Endothelial cell of umbilical vein (primary cell): Measurements from ENCODE around the gene CNNM3. TPM values are rescaled to one million over a fixed set of nuclear protein-coding genes. Genes with fewer than 3 reads are reported as not detected.

ENCODE experiments used
- BruUV-seq: library from RNA; stranded (reverse); fragments of 400-500 nt; replicated peaks from 2 replicates; lab custom pipeline; 2021; lab: Mats Ljungman, UMichigan
- CTCF ChIA-PET: fragments of 300-600, 350-600 bp; sonication (Branson Sonifier 250); formaldehyde crosslinking; loops from one replicate; lab custom pipeline; 2021; ENCODE audit warnings: antibody characterized with exemption, inconsistent platforms; lab: Charles Lee
- POLR2A ChIA-PET: fragments of 300-600, 350-600 bp; sonication (Branson Sonifier 250); formaldehyde crosslinking; loops from one replicate; lab custom pipeline; 2021; ENCODE audit warnings: antibody characterized with exemption, inconsistent platforms; lab: Charles Lee
- DNase-seq: peaks from one replicate; pipeline ENCODE4 v3.0.0-alpha.2; 2011; ENCODE audit warnings: low read depth, low spot score
- FAIRE-seq: peaks from 2 replicates; lab custom pipeline; 2011; peaks lifted over from hg19 to GRCh38; lab: Jason Lieb, UNC
- H2AFZ ChIP-seq: 2 replicates; pipeline ENCODE4 v1.6.0; 2012; ENCODE audit warnings: low read depth, low read length, control low read depth, inconsistent platforms
- H3K27ac ChIP-seq: 2 replicates; pipeline ENCODE4 v1.5.1; 2011; ENCODE audit warnings: low read depth, mild to moderate bottlenecking, control low read depth, low read length, moderate library complexity; ENCODE audit not compliant: insufficient read depth
- H3K27me3 ChIP-seq, 2 experiments: 2 replicates each; pipeline versions ENCODE4 v1.6.0 to v1.6.1; 2011; ENCODE audit warnings: low read length in 2 of 2, mixed read lengths in 1 of 2; ENCODE audit not compliant: control insufficient read depth in 2 of 2, insufficient read depth in 2 of 2
- H3K36me3 ChIP-seq, 2 experiments: 2 replicates in 1 of 2; 3 replicates in 1 of 2; pipeline ENCODE4 v1.5.1; 2011; ENCODE audit warnings: low read length in 2 of 2, mild to moderate bottlenecking in 1 of 2, moderate library complexity in 1 of 2; ENCODE audit not compliant: control insufficient read depth in 2 of 2, insufficient read depth in 2 of 2; ENCODE audit errors: extremely low read depth in 1 of 2
- H3K4me1 ChIP-seq: 3 replicates; pipeline ENCODE4 v1.5.1; 2011; ENCODE audit warnings: mild to moderate bottlenecking, low read length; ENCODE audit not compliant: control insufficient read depth, insufficient read depth; ENCODE audit errors: extremely low read depth
- H3K4me2 ChIP-seq: 2 replicates; pipeline ENCODE4 v1.6.1; 2011; ENCODE audit warnings: low read length, control low read depth, mixed read lengths; ENCODE audit not compliant: insufficient read depth
- H3K4me3 ChIP-seq, 3 experiments: fragments of 200-600 bp in 1 of 3; sonication (generic), shearing (Covaris generic) in 1 of 3; replicated peaks in 1 of 3; 2 replicates each; pipeline ENCODE4 v1.5.1; 2011 to 2016; ENCODE audit warnings: control low read depth in 3 of 3, low read length in 3 of 3, mild to moderate bottlenecking in 2 of 3, inconsistent platforms in 1 of 3, low read depth in 1 of 3, moderate library complexity in 1 of 3; ENCODE audit not compliant: insufficient read depth in 1 of 3
- H3K79me2 ChIP-seq: 2 replicates; pipeline ENCODE4 v1.6.0; 2012; ENCODE audit warnings: low read length, inconsistent platforms; ENCODE audit not compliant: control insufficient read depth, insufficient read depth
- H3K9ac ChIP-seq: replicated peaks from 2 replicates; pipeline ENCODE3; 2011; ENCODE audit warnings: low read length, control low read depth; ENCODE audit not compliant: insufficient read depth; ENCODE audit errors: extremely low read depth
- H3K9me1 ChIP-seq: replicated peaks from 3 replicates; pipeline ENCODE4 v1.6.0; 2011; ENCODE audit warnings: mild to moderate bottlenecking, low read length; ENCODE audit not compliant: control insufficient read depth, insufficient read depth; ENCODE audit errors: extremely low read depth
- H3K9me3 ChIP-seq: replicated peaks from 2 replicates; pipeline ENCODE4 v1.5.1; 2012; ENCODE audit warnings: low read length, inconsistent platforms; ENCODE audit not compliant: control insufficient read depth, insufficient read depth
- H4K20me1 ChIP-seq: replicated peaks from 2 replicates; pipeline ENCODE3; 2011; ENCODE audit warnings: mild to moderate bottlenecking, low read length; ENCODE audit not compliant: control insufficient read depth, insufficient read depth; ENCODE audit errors: extremely low read depth
- EZH2 ChIP-seq: IDR thresholded peaks from 2 replicates; pipeline ENCODE4 v1.6.1; 2012; ENCODE audit warnings: borderline replicate concordance, low read depth, mild to moderate bottlenecking, moderate library complexity, low read length, inconsistent platforms; ENCODE audit not compliant: severe bottlenecking
- FOS ChIP-seq: IDR thresholded peaks from 2 replicates; pipeline ENCODE4 v1.6.1; 2011; ENCODE audit warnings: mild to moderate bottlenecking, low read length, moderate library complexity, borderline replicate concordance; ENCODE audit not compliant: insufficient read depth
- GATA2 ChIP-seq: IDR thresholded peaks from 2 replicates; pipeline ENCODE4 v1.7.0; 2011; ENCODE audit warnings: low read depth, mild to moderate bottlenecking, moderate library complexity, mixed read lengths, low read length; ENCODE audit not compliant: insufficient read length, insufficient read depth
- JUN ChIP-seq: IDR thresholded peaks from 2 replicates; pipeline ENCODE4 v1.6.1; 2011; ENCODE audit warnings: borderline replicate concordance, low read depth; ENCODE audit not compliant: insufficient read length, insufficient read depth
- MYC ChIP-seq: IDR thresholded peaks from one replicate; pipeline ENCODE4 v1.6.1; 2011; ENCODE audit warnings: mild to moderate bottlenecking, low read depth, low read length
- POLR2A ChIP-seq: IDR thresholded peaks from 2 replicates; pipeline ENCODE4 v1.6.1; 2012; ENCODE audit warnings: low read depth, mild to moderate bottlenecking, control low read depth, low read length
- POLR2AphosphoS5 ChIP-seq: IDR thresholded peaks from 2 replicates; pipeline ENCODE4 v1.6.1; 2012; ENCODE audit warnings: low read depth, mild to moderate bottlenecking, control low read depth, low read length, moderate library complexity; ENCODE audit not compliant: insufficient read depth
- dilution Hi-C: fragments of 300-500 bp; cut with MboI; formaldehyde crosslinking; loops from one replicate; pipeline ENCODE4 v1.15.0; 2019; ENCODE audit warnings: low sequenced_read_pairs; ENCODE audit not compliant: extremely low pct_ligation_motif_present
- intact Hi-C: fragments of 100-400 bp; cut with micrococcal nuclease; formaldehyde crosslinking; loops from one replicate; pipeline ENCODE4 v1.10.0; 2022
- polyA plus RNA-seq, 4 experiments: library from polyadenylated mRNA; depleted of rRNA in 3 of 4; stranded (reverse) in 3 of 4; unstranded in 1 of 4; fragments of >200 nt; gene quantifications; 2 replicates each; pipeline versions ENCODE4 v1.2.1 to v1.2.3, GENCODE V29; 2011 to 2012; ENCODE audit warnings: missing spikeins in 1 of 4
- total RNA-seq: library from RNA; stranded (reverse); gene quantifications from 2 replicates; pipeline ENCODE4 v1.2.3, GENCODE V29; 2021
- TF ChIP-seq, protein P1 (sequence below), 2 donors: IDR thresholded peaks; 1 replicate in 1 of 2; 2 replicates in 1 of 2; pipeline ENCODE4 v1.5.1; 2011; ENCODE audit warnings: low read length in 2 of 2, mild to moderate bottlenecking in 2 of 2, moderate library complexity in 2 of 2, control low read depth in 1 of 2, inconsistent platforms in 1 of 2, low read depth in 1 of 2; ENCODE audit not compliant: insufficient read depth in 1 of 2; ENCODE audit errors: extremely low read depth in 1 of 2
- TF ChIP-seq, protein P2 (sequence below): IDR thresholded peaks from 2 replicates; pipeline ENCODE4 v1.6.1; 2011; ENCODE audit not compliant: insufficient read depth, insufficient read length

Gene CNNM3
- total and polyA plus RNA-seq, 2 donors (not counting 3 experiments of a cell fraction or from before 2014, with no cell fraction given), result 13.0 to 14.9 TPM

DNA sequence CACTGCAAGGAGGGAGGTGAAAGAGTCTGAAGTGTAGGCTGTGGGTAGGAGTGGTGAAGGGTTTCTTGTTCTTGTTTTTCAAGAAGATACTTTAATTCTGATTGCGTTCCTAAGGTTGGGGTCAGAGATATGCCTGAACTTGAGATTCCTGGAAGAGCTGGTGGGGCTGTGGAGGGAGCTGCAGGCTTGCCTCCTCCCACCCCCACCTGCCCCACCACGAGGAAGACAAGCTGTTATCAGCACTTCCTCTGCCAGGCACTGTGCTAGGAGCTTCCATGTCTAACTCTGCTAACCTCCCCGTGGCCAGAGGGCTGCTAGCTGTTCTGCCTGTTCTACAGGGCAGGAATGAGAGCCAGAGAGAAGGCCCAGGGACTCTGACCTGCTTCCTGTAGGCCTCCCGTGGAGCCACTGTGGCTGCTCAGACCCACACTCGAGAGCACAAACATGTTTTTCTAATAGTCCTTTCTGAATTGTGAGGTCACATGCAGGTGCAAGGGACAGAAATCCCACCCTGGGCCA lies 14.0 kb downstream of the CNNM3 start:
- Histone ChIP-seq H3K9me3 (no peaks in the 10 kb centered on the region), H3K27ac (no peak overlapping the region), H3K27me3 (no peaks in the 10 kb centered on the region), H3K4me2 (no peak overlapping the region), H3K9ac (no peak overlapping the region), H3K36me3 (peaks cover 2 to 36% of the 10 kb centered on the region in 2 experiments), H4K20me1 (no peaks in the 10 kb centered on the region), H3K79me2 (no peaks in the 10 kb centered on the region), H3K9me1 (no peaks in the 10 kb centered on the region), H3K4me1 (no peaks in the 10 kb centered on the region), H2AFZ (no peak overlapping the region), H3K4me3 (no peak overlapping the region)
- TF ChIP-seq FOS (no peak), JUN (no peak), MYC (no peak), EZH2 (no peak), POLR2AphosphoS5 (no peak), POLR2A (no peak), GATA2 (no peak)
- TF ChIP-seq, protein P1, sequence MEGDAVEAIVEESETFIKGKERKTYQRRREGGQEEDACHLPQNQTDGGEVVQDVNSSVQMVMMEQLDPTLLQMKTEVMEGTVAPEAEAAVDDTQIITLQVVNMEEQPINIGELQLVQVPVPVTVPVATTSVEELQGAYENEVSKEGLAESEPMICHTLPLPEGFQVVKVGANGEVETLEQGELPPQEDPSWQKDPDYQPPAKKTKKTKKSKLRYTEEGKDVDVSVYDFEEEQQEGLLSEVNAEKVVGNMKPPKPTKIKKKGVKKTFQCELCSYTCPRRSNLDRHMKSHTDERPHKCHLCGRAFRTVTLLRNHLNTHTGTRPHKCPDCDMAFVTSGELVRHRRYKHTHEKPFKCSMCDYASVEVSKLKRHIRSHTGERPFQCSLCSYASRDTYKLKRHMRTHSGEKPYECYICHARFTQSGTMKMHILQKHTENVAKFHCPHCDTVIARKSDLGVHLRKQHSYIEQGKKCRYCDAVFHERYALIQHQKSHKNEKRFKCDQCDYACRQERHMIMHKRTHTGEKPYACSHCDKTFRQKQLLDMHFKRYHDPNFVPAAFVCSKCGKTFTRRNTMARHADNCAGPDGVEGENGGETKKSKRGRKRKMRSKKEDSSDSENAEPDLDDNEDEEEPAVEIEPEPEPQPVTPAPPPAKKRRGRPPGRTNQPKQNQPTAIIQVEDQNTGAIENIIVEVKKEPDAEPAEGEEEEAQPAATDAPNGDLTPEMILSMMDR (IDR thresholded peaks at IDR 0.05; ENCODE audit: extremely low read depth in 1 of 2, insufficient read depth in 1 of 2, low read depth in 1 of 2, low read length in 2 of 2), result no peak
- TF ChIP-seq, protein P2, sequence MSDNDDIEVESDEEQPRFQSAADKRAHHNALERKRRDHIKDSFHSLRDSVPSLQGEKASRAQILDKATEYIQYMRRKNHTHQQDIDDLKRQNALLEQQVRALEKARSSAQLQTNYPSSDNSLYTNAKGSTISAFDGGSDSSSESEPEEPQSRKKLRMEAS, result no peak
- BruUV-seq, result no TSS peak
- POLR2A ChIA-PET, result no interaction called here
- dilution Hi-C loops, result no loop called here
- FAIRE-seq (no peak), DNase-seq (no peak)
- CTCF ChIA-PET, result interaction anchor here (0.7 kb wide), 1 partner anchor 157 kb away, joined by 3 read pairs; no protein-coding TSS in a partner anchor
- intact Hi-C loops, result no loop called here
